Inflammatory macrophage treated with lipopolysaccharide for 4 hours (primary cell): ENCODE measurements around the gene TMEM229B.
"Not testable (repeated sequence)": the region's sequence is repeated elsewhere in the genome, so short reads cannot be mapped to it uniquely, and the experiment has no call there.

Experiments used
- DNase-seq: peaks from one replicate; pipeline ENCODE4 v3.0.0-alpha.2; 2020

Gene TMEM229B

DNA sequence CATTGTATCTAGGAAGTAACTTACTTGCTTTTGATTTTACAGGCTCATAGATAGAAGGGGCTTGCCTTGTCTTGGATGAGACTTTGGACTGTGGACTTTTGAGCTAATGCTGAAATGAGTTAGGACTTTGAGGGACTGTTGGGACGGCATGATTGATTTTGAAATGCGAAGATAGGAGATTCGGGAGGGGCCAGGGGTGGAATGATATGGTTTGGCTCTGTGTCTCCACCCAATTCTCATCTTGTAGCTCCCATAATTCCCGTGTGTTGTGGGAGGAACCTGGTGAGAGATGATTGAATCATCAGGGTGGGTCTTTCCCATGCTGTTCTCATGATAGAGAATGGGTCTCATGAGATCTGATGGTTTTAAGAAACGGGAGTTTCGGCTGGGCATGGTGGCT, 36.9 kb downstream of the TMEM229B start:
- DNase-seq, result not testable (repeated sequence)

DNA sequence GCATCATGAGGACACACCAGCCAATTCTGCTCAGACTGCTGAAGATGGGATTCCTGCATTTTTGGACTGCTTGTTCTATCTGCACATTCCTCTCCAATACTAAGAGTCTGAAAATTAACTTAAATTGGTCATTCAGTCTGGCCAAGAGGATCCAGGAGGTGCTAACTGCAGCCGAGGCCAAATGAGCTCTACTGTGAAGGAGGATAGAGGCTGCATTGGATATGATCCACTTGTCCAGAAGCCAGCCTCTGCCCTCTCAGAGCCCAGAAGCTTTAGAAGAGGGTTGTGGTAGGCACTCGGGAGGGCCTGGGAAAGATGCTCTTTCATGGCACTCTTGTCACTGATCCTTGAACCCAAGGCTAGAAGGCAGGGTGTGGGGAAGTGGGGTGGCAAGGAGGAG, 39.4 kb downstream of the TMEM229B start:
- DNase-seq, result no peak

GRCh38 chr14:67447033-67447381, 41.5 kb downstream of the TMEM229B start:
- DNase-seq, result no peak

- no peak for DNase-seq
Observed at GRCh38 chr14:67446371-67447032, 42.0 kb downstream of the TMEM229B start.

DNA sequence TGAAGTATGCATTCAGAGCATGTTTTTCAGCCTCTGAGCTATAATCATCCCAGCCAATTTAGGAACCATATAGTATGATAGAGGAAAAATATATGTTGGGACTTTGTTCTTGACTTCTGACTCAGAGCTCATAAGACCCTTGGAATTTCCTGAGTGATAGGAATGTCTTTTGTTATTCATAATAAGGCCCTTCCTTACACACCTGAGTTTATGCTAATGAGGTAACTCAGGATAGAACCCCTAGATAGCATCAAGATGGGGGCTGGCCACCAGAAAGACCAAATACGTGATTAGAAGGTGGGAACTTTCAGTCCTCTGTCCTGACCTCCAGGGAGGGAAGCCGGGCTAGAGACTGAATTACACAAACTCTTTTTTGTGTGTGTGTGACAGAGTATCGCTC, 44.1 kb downstream of the TMEM229B start:
- DNase-seq, result no peak

- no peak for DNase-seq
Observed at GRCh38 chr14:67442139-67442906, 46.2 kb downstream of the TMEM229B start.

DNA sequence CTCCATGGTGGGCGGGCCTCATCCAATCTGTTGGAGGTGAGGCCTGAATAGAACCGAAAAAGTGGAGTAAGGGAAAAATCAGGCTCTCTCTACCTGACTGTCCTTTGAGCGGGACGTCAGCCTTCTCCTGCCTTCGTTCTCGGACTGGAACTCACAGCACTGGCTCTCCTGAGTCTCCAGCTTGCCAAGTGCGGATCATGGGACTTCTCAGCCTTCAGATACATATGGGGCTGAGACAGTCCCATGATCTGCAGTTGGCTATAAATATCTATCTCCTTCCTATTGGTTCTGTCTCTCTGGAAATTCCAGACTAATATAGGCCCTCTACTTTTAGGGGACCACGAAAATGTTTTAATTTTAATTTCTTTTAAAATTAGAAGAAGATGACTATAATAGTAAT, 46.8 kb downstream of the TMEM229B start:
- DNase-seq, result no peak

DNA sequence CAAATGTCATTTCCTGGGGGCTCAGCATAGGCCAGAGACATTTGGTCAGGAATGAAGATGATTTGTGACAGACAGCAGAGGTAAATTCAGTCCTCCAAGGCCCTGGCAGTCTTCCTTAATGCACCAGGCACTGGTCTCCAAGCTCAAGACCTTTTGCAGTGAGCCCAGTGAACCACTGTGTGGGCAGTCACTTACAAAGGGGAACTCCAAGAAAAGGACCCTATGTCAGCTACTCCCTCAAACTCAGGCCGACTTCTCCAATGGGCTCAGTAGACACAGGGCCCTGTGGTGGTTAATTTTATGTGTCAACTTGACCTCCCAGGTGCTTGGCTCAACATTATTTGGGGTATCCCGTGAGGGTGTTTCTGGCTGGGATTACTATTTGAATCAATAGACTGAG, 47.3 kb downstream of the TMEM229B start:
- DNase-seq, result peak; percentile 49

GRCh38 chr14:67440513-67440912, 48.0 kb downstream of the TMEM229B start:
- DNase-seq, result no peak

GRCh38 chr14:67438969-67439368, 49.6 kb downstream of the TMEM229B start:
- no peak for DNase-seq

GRCh38 chr14:67436006-67436866, 52.3 kb downstream of the TMEM229B start:
- DNase-seq, result no peak

GRCh38 chr14:67435603-67436002, 52.9 kb downstream of the TMEM229B start:
- DNase-seq, result no peak

GRCh38 chr14:67432050-67432564, 56.4 kb downstream of the TMEM229B start:
- no peak for DNase-seq

GRCh38 chr14:67429510-67430205, 58.9 kb downstream of the TMEM229B start:
- DNase-seq, result no peak

DNA sequence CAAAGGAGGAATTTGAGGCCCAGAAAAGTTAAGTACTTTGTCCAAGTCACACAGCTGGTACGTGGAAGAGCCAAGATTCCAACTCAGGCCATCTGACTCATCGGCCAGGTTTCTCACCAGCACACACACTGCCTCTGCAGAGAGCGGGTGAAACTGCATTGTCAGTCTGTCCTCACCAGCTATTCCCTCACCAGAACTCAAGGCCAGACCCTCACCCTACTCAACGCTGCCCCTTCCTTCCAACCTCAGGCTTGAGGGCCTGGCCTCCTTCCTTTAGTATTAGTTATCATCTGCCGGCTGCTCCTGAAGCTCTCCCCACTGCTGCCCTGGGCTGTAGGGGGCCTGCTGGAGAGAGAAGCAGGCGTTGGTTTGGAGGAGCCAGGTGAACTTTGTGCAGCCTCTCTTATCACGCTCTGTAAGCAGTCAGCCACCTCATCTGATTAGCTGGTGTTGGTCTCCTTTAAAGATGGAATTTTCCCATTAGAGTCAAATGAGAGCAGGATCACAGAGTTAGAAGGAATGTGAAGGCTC, 60.0 kb downstream of the TMEM229B start:
- DNase-seq, result no peak

GRCh38 chr14:67426983-67427606, 61.4 kb downstream of the TMEM229B start:
- peak; percentile 76 for DNase-seq

- no peak for DNase-seq
Observed at GRCh38 chr14:67426161-67426560, 62.4 kb downstream of the TMEM229B start.

- no peak for DNase-seq
Observed at GRCh38 chr14:67425608-67426007, 62.9 kb downstream of the TMEM229B start.

GRCh38 chr14:67424539-67424938, 64.0 kb downstream of the TMEM229B start:
- no peak for DNase-seq

- peak; percentile 37 for DNase-seq
Observed at GRCh38 chr14:67423424-67423823, 65.1 kb downstream of the TMEM229B start.

- no peak for DNase-seq
Observed at GRCh38 chr14:67421356-67422224, 66.9 kb downstream of the TMEM229B start.
